NCI-H1694 (cell line): ENCODE data around the gene KLK7.

Experiments
- DNase-seq: peaks from one replicate; lab custom pipeline; 2025; lab: John Stamatoyannopoulos, UW

KLK7 gene

GRCh38 chr19:50983625-50984292 is at the start of gene KLK7:
Gene KLK7 (minus strand): TSS chr19:50983917. CDS start chr19:50982399, 1,518 bp downstream.
- DNase-seq: no peak

DNA sequence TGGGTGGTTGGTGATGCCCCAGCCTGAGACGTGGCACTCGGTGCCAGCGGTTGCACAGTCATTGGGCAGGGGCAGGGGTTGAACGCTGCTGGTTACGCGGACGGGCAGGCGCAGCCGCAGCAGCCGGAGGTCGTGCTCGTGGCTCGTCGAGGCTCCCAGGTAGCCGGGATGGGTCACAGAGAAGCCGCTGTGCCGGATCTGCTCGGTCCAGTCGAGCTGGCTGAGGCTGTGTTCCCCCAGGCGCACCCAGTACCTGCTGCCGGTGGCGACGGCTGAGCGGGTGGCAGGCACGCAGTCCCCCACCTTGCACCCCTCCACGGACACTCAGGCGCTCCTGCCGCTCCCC is 48.1 kb upstream of the KLK7 start:
- no peak for DNase-seq

GRCh38 chr19:51031220-51031879 is 47.6 kb upstream of the KLK7 start:
- no peak for DNase-seq

GRCh38 chr19:51030631-51031030 is 46.9 kb upstream of the KLK7 start:
- DNase-seq: no peak

GRCh38 chr19:51029718-51030117 is 46.0 kb upstream of the KLK7 start:
- no peak for DNase-seq

DNA sequence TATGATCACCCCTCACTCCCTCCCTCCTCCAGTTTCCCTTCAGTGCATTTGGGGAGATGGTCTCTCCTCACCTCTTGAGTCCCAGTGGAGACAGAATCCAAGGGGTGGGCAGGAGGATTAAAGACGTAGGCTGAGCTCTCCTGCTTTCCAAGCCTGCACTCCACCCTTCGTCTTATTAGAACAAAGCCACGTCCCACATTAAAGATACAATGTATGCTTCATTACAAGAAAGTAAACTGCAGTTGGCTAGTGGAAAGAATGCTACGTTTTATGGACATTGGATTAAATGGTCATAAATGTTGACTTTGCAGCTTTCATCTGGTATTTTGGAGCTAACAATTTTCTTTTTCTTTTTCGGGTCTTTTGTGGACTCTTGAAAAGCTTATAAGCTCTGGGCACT is 44.2 kb upstream of the KLK7 start:
- no peak for DNase-seq

- DNase-seq: no peak
Measured at GRCh38 chr19:51027126-51027806, 43.5 kb upstream of the KLK7 start.

- DNase-seq: no peak
Measured at GRCh38 chr19:51026554-51026831, 42.8 kb upstream of the KLK7 start, which contains the start of gene KLK11. Gene KLK11 (minus strand): TSS chr19:51026616. CDS start chr19:51025631, 985 bp downstream.

DNA sequence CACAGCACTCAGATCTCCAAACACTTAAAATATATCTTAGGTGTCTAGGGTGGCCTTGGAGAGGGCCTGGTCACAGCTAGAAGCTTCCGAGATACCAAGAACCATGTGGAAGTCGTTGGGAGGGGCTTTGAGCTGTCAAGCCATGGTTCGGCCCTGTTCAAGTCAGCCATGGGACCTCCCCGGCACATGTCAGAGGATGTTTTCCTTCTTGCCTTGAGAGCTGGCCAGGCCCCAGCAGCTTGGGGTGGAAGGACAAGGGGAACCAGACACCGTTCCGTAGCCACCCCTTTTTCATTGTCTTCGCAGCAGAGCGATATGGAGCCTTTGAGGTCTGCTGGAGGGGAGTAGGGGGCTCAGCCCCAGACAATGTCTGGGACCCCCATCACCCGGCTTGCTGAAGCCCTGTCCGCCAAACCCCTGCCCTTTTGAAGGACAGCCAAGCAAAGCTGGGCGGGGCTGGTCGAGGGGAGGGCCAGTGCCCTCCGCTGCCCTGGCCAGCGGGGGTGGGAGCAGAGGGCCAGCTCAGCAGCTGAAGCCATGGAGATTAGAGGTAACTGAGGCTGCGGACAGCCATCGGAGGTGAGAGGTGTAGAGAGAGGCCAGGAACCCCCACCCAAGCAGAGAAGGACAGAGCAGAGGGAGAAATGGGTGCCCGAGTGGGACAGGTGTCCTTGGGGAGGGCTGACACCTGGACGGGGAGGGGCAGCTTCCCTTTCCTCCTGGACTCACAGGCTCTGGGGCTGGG is 42.3 kb upstream of the KLK7 start:
- DNase-seq: no peak

- no peak for DNase-seq
Measured at GRCh38 chr19:51025401-51025800, 41.7 kb upstream of the KLK7 start.

GRCh38 chr19:51024924-51025323 is 41.2 kb upstream of the KLK7 start:
- no peak for DNase-seq

DNA sequence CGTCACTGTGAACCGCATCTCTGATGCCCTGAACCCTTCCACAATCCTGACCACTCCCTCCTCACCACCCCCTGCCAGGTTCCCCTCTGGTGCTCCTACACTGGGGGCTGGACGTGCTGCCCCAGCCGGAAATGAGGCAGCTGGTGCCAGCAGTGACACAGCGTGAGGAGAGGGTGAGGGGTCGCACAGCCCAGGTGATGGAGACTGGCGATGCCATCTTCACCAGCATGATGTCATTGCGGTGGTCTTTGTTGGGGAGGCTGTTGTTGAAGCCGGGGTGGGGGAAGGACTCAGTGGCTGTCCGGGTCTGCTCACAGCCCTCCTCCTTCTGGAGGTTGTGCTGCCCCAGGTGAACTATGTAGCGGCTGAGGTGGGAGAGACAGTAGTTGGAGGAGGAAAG is 40.2 kb upstream of the KLK7 start:
- DNase-seq: no peak

- DNase-seq: no peak
Measured at GRCh38 chr19:51022526-51022925, 38.8 kb upstream of the KLK7 start.

DNA sequence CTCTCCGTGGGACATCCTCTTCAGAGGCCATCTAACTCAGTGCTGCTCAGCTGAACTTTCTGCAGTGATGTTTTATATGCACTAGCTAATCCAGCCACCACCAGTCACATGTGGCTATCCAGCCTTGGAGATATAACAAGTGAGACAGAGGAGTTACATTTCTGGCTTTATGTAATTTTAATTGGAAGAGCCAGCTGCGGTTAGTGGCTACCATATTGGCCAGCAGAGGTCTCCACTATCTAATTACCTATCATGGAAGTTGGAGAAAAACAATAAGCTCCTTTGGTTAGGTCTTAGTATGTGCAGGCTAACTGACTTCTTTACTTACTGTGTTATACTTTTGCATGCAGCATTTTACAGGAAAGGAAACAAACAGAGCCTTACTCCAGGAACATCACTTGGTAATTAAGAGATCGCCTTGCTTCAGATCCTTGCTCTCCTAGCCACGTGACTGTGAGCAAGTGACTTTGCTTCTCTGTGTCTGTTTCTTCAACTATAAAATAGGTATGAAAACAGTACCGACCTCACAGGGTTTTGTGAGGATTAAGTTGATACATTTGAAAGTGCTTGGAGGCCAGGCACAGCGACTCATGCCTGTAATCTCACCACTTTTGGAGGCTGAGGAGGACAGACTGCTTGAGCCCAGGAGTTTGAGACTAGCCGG is 37.4 kb upstream of the KLK7 start:
- no peak for DNase-seq

DNA sequence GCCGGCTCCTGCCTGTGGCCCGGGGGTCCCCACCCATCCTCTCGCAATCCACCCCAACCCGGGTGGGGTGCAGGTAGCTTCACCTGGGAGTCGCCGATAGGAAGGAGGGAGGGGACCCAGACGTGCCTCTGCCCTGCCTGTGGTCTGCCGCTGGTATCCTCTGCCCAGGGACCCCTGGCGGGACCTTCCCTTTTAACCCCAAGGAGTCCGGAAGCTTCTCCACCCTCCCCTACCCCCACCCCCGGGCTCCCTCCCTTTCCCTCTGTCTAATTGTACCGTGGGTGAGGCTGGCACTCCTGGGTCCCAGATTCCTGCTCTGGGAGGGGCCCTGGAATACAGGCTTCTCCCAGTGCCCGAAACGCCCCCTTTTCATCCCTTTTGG is 35.8 kb upstream of the KLK7 start, which contains the start of gene KLK10:
TSS of gene KLK10 (minus strand) at position 166 of the 382 bp plus-strand sequence. CDS start 579 bp downstream, outside the sequence.
- no peak for DNase-seq

- DNase-seq: no peak
Measured at GRCh38 chr19:51018745-51019543, 35.2 kb upstream of the KLK7 start.

DNA sequence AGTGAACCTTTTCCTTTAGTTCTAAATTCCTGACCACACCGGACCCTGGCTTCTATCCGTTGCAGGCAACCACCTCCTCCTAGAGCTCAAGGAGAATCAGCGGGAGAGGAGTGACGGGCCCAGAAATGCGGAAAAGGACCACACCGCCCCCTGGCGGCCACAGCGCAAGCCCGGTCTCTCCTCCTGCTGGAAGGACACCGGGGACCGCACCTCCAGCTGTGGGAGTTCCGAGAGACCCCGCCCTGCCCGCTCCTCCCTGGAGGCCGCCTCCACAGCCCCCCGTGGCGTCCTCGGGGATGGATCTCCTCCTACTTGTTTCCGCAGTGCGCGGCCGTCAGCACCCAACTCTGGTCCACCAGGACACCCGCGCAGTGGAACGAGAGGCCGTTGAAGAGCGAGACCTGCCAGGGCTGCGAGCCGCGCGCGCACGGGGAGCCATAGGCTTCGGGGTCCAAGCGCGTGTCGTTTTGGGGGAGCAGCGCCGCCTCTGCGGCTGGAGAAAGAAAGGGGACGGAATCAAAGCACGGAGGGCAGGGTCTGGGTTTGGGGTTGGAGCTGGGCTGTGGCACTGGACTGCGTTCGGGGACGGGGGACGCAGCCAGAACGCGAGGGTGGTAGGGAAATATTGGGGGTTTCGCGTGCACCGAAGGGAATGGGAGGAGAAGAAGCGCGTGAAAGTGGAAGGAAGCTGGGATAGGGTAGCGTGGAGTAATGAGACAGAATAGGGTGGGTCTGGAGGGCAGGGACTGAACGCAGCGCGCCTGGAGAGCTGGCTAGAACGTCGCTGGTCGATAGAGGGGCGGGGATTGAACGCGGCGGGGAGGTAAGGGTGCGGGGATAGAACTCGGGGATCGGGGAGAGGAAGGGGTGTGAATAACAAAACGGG is 33.3 kb upstream of the KLK7 start:
- peak; percentile 4 for DNase-seq

DNA sequence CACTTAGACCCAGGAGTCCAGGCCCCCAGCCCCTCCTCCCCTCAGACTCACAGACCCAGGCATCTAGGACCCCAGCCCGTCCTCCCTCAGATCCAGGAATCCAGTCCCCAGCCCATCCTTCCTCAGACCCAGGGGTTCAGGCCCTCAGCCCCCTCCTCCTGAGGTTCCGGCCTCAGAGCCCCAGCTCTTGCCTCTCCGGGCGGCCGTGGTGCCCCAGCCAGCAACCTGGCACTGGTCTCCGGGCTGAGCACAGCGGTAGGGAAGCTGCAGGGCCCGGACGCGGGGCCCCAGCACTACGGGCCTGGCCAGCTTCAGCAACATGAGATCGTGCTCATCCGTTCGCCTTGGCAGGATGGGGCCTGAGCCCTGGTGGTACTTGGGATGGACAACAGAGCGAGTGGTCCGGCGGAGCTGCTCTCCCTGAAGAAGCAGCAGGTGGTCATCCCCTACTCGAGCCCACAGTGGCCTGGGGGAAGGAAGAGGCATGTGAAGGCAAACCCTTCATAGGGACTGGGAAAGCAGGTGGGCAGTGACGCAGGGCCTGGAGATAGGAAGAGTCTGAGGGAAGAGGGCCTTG is 32.1 kb upstream of the KLK7 start:
- no peak for DNase-seq

GRCh38 chr19:51014242-51014641 is 30.5 kb upstream of the KLK7 start:
- no peak for DNase-seq

- DNase-seq: no peak
Measured at GRCh38 chr19:51012661-51013190, 29.0 kb upstream of the KLK7 start.
